ENCODE measurements around the gene NFIA. TPM values are rescaled to one million over a fixed set of nuclear protein-coding genes. Genes with fewer than 3 reads are reported as not detected.

The NFIA gene
- total RNA-seq, 1 experiment from 2014 or later = 38.6 TPM

GRCh38 chr1:61261595-61261994 is 179.2 kb downstream of the NFIA start:
- no peak overlapping the region for H3K27ac Mint-ChIP-seq (ENCODE audit: unreplicated experiment)
- CTCF ChIA-PET = no interaction called here

GRCh38 chr1:61263905-61264824 is 181.8 kb downstream of the NFIA start:
- CTCF ChIA-PET = interaction anchor here (0.7 to 1.0 kb wide), 2 partner anchors 162 to 187 kb away, joined by 7 to 8 read pairs; no protein-coding TSS in a partner anchor
- TF ChIP-seq CTCF (IDR thresholded peaks at IDR 0.05; ENCODE audit: unreplicated experiment) = no peak
- Mint-ChIP-seq H3K9me3 (ENCODE audit: low read depth, unreplicated experiment) (no peaks in the 10 kb centered on the region), H3K4me1 (ENCODE audit: low read depth, unreplicated experiment) (no peaks in the 10 kb centered on the region), H3K36me3 (ENCODE audit: insufficient read depth, unreplicated experiment) (no peaks in the 10 kb centered on the region), H3K27me3 (ENCODE audit: unreplicated experiment) (no peaks in the 10 kb centered on the region), H3K4me3 (ENCODE audit: low read depth, unreplicated experiment) (no peak overlapping the region), H3K27ac (ENCODE audit: unreplicated experiment) (no peak overlapping the region)
- no TSS peak for BruUV-seq (replicated peaks)
- intact Hi-C loops (cut with micrococcal nuclease; ENCODE audit: unreplicated experiment) = no loop called here
- no peak for DNase-seq

More at GRCh38 chr1:61261595-61261994, 179.2 kb downstream of the NFIA start:
- TF ChIP-seq CTCF (IDR thresholded peaks at IDR 0.05; ENCODE audit: unreplicated experiment) = no peak
- no peak overlapping the region for H3K4me3 Mint-ChIP-seq (ENCODE audit: low read depth, unreplicated experiment)
- BruUV-seq (replicated peaks) = no TSS peak
- DNase-seq = no peak
- H3K4me1 Mint-ChIP-seq (ENCODE audit: low read depth, unreplicated experiment) = no peaks in the 10 kb centered on the region
- no peaks in the 10 kb centered on the region for H3K9me3 Mint-ChIP-seq (ENCODE audit: low read depth, unreplicated experiment)
- no peaks in the 10 kb centered on the region for H3K36me3 Mint-ChIP-seq (ENCODE audit: insufficient read depth, unreplicated experiment)
- intact Hi-C loops (cut with micrococcal nuclease; ENCODE audit: unreplicated experiment) = no loop called here
- no peaks in the 10 kb centered on the region for H3K27me3 Mint-ChIP-seq (ENCODE audit: unreplicated experiment)

GRCh38 chr1:61264825-61265242 is 182.5 kb downstream of the NFIA start:
- H3K27me3 Mint-ChIP-seq (ENCODE audit: unreplicated experiment) = no peaks in the 10 kb centered on the region
- DNase-seq = no peak
- H3K27ac Mint-ChIP-seq (ENCODE audit: unreplicated experiment) = no peak overlapping the region
- no peaks in the 10 kb centered on the region for H3K9me3 Mint-ChIP-seq (ENCODE audit: low read depth, unreplicated experiment)
- CTCF ChIA-PET = interaction anchor here (0.7 to 1.0 kb wide), 2 partner anchors 162 to 188 kb away, joined by 7 to 8 read pairs; no protein-coding TSS in a partner anchor
- TF ChIP-seq CTCF (IDR thresholded peaks at IDR 0.05; ENCODE audit: unreplicated experiment) = no peak
- intact Hi-C loops (cut with micrococcal nuclease; ENCODE audit: unreplicated experiment) = no loop called here
- H3K36me3 Mint-ChIP-seq (ENCODE audit: insufficient read depth, unreplicated experiment) = no peaks in the 10 kb centered on the region
- no TSS peak for BruUV-seq (replicated peaks)
- H3K4me3 Mint-ChIP-seq (ENCODE audit: low read depth, unreplicated experiment) = no peak overlapping the region
- no peaks in the 10 kb centered on the region for H3K4me1 Mint-ChIP-seq (ENCODE audit: low read depth, unreplicated experiment)

- Mint-ChIP-seq H3K4me1 (ENCODE audit: low read depth, unreplicated experiment) (peaks cover 5% of the 10 kb centered on the region), H3K9me3 (ENCODE audit: low read depth, unreplicated experiment) (no peaks in the 10 kb centered on the region), H3K27me3 (ENCODE audit: unreplicated experiment) (no peaks in the 10 kb centered on the region), H3K4me3 (ENCODE audit: low read depth, unreplicated experiment) (no peak overlapping the region), H3K27ac (ENCODE audit: unreplicated experiment) (no peak overlapping the region), H3K36me3 (ENCODE audit: insufficient read depth, unreplicated experiment) (no peaks in the 10 kb centered on the region)
- TF ChIP-seq CTCF (IDR thresholded peaks at IDR 0.05; ENCODE audit: unreplicated experiment) = no peak
- no TSS peak for BruUV-seq (replicated peaks)
- CTCF ChIA-PET = no interaction called here
- no peak for DNase-seq
- intact Hi-C loops (cut with micrococcal nuclease; ENCODE audit: unreplicated experiment) = no loop called here
Observed at GRCh38 chr1:61265665-61266064, 183.3 kb downstream of the NFIA start.

Data from Calu3 (cell line).